ENCODE data around the gene NT5DC2.

The NT5DC2 gene

DNA sequence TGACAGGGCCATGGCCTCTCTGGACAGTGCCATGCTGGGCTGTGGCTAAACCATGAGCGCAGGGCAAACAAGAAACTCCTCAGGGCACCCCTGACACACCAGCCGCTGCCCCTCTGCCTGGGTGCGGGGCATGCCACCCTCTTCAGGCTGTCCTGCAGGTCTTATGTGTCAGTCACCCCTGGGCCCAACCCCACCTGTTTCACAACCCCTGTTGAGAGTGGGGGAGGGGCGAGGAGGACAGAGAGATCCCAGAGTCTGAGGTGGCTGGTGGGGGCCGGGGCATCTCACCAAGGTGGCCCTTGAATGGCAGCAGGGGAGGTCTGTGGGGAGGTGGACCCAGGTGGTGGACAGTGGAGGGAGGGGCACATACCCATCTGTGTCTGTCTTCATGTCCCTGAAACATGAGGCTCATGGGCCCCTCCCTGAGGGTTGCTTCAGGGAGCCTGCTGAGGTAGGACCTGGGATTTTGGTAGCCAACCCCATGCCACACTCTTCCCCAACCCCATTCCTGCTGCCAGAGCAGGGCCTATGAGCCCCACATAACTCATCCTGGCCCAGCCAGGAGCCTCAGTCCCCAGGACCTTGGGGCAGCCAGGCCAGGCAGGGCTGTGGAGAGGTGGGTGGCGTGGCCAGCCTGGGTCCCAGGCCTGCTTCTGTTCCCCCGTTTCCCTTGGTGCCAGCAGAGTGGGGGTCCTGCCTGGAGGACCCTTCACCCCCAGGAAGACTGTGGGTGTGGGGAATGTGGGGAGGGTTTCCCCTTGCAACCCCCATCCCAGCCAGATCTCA lies 40.2 kb downstream of the NT5DC2 start:
- no peaks in the 10 kb centered on the region for H3K9me2 ChIP-seq (replicated peaks; ENCODE audit: control insufficient read depth, low read length)
- TF ChIP-seq, protein P1, sequence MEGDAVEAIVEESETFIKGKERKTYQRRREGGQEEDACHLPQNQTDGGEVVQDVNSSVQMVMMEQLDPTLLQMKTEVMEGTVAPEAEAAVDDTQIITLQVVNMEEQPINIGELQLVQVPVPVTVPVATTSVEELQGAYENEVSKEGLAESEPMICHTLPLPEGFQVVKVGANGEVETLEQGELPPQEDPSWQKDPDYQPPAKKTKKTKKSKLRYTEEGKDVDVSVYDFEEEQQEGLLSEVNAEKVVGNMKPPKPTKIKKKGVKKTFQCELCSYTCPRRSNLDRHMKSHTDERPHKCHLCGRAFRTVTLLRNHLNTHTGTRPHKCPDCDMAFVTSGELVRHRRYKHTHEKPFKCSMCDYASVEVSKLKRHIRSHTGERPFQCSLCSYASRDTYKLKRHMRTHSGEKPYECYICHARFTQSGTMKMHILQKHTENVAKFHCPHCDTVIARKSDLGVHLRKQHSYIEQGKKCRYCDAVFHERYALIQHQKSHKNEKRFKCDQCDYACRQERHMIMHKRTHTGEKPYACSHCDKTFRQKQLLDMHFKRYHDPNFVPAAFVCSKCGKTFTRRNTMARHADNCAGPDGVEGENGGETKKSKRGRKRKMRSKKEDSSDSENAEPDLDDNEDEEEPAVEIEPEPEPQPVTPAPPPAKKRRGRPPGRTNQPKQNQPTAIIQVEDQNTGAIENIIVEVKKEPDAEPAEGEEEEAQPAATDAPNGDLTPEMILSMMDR (IDR thresholded peaks at IDR 0.05; ENCODE audit: low read depth, low read length, poor library complexity, severe bottlenecking) = no peak
- TF ChIP-seq EZH2phosphoT487 (IDR thresholded peaks at IDR 0.05; ENCODE audit: borderline replicate concordance, low read length) = no peak
- H4K20me1 ChIP-seq (ENCODE audit: control insufficient read depth, insufficient read depth, low read depth, low read length) = no peaks in the 10 kb centered on the region
- no peak overlapping the region for H3K27ac ChIP-seq (ENCODE audit: low read depth, low read length)
- no peaks in the 10 kb centered on the region for H3K79me2 ChIP-seq (ENCODE audit: control insufficient read depth, low read length)
- H3K27me3 ChIP-seq (ENCODE audit: control insufficient read depth, low read length) = peaks cover 4% of the 10 kb centered on the region; the same call in 1 of the 2 replicates
- H3K36me3 ChIP-seq (ENCODE audit: control insufficient read depth, low read length) = peaks cover 39% of the 10 kb centered on the region
- H3K4me3 ChIP-seq (ENCODE audit: low read length) = no peak overlapping the region
- H3K4me1 ChIP-seq (ENCODE audit: control insufficient read depth, low read length) = no peaks in the 10 kb centered on the region
- no peaks in the 10 kb centered on the region for H3K9me3 ChIP-seq (ENCODE audit: control insufficient read depth, insufficient read depth, low read length)
- no peaks in the 10 kb centered on the region for H3F3A ChIP-seq (ENCODE audit: control insufficient read depth, insufficient read depth)
- no peak overlapping the region for H3K4me2 ChIP-seq (ENCODE audit: low read length)

DNA sequence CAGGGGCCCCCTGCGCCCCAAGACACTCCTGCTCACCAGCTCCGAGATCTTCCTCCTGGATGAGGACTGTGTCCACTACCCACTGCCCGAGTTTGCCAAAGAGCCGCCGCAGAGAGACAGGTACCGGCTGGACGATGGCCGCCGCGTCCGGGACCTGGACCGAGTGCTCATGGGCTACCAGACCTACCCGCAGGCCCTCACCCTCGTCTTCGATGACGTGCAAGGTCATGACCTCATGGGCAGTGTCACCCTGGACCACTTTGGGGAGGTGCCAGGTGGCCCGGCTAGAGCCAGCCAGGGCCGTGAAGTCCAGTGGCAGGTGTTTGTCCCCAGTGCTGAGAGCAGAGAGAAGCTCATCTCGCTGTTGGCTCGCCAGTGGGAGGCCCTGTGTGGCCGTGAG lies 41.6 kb downstream of the NT5DC2 start:
- Histone ChIP-seq H3K4me2 (ENCODE audit: low read length) (no peak overlapping the region), H3K4me3 (ENCODE audit: low read length) (no peak overlapping the region), H3K9me3 (ENCODE audit: control insufficient read depth, insufficient read depth, low read length) (no peaks in the 10 kb centered on the region), H3K27ac (ENCODE audit: low read depth, low read length) (no peak overlapping the region), H3K36me3 (ENCODE audit: control insufficient read depth, low read length) (peaks cover 49% of the 10 kb centered on the region), H4K20me1 (ENCODE audit: control insufficient read depth, insufficient read depth, low read depth, low read length) (no peaks in the 10 kb centered on the region), H3K27me3 (ENCODE audit: control insufficient read depth, low read length) (no peaks in the 10 kb centered on the region), H3F3A (ENCODE audit: control insufficient read depth, insufficient read depth) (no peaks in the 10 kb centered on the region), H3K79me2 (ENCODE audit: control insufficient read depth, low read length) (no peaks in the 10 kb centered on the region), H3K9me2 (replicated peaks; ENCODE audit: control insufficient read depth, low read length) (no peaks in the 10 kb centered on the region), H3K4me1 (ENCODE audit: control insufficient read depth, low read length) (no peaks in the 10 kb centered on the region)
- TF ChIP-seq, protein P1 (IDR thresholded peaks at IDR 0.05; ENCODE audit: low read depth, low read length, poor library complexity, severe bottlenecking) = no peak
- TF ChIP-seq EZH2phosphoT487 (IDR thresholded peaks at IDR 0.05; ENCODE audit: borderline replicate concordance, low read length) = no peak

DNA sequence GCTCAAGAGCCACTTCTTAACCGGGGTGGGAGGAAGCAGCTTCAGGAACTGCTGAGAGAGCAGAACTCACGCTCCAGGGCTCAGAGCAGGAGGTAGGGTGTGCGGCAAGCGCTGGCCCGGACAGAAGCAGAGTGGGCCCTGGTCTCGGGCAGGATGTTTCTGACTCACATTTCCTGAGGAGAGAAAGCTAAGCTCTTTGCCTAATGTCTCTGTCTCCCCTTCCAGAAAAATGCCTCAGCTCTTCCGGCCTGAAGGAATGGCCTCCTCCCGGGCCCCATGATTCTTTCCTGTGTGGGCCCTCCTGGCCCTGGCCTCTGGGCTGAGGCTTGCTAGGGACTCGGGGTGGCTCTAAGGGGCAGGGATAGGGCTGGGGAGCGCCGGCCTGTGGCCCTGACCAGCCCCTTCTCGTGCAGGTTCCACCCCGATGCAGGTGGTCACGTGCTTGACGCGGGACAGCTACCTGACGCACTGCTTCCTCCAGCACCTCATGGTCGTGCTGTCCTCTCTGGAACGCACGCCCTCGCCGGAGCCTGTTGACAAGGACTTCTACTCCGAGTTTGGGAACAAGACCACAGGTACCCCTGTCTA lies 42.6 kb downstream of the NT5DC2 start:
- no peaks in the 10 kb centered on the region for H3K79me2 ChIP-seq (ENCODE audit: control insufficient read depth, low read length)
- TF ChIP-seq, protein P1 (IDR thresholded peaks at IDR 0.05; ENCODE audit: low read depth, low read length, poor library complexity, severe bottlenecking) = no peak
- TF ChIP-seq EZH2phosphoT487 (IDR thresholded peaks at IDR 0.05; ENCODE audit: borderline replicate concordance, low read length) = no peak

More for the DNA sequence above, 42.6 kb downstream of the NT5DC2 start:
- Histone ChIP-seq H3K9me2 (replicated peaks; ENCODE audit: control insufficient read depth, low read length) (no peaks in the 10 kb centered on the region), H3K4me2 (ENCODE audit: low read length) (no peak overlapping the region), H3K36me3 (ENCODE audit: control insufficient read depth, low read length) (peaks cover 54% of the 10 kb centered on the region), H3K4me3 (ENCODE audit: low read length) (no peak overlapping the region), H4K20me1 (ENCODE audit: control insufficient read depth, insufficient read depth, low read depth, low read length) (no peaks in the 10 kb centered on the region), H3K9me3 (ENCODE audit: control insufficient read depth, insufficient read depth, low read length) (no peaks in the 10 kb centered on the region), H3K4me1 (ENCODE audit: control insufficient read depth, low read length) (no peaks in the 10 kb centered on the region), H3K27me3 (ENCODE audit: control insufficient read depth, low read length) (no peaks in the 10 kb centered on the region), H3K27ac (ENCODE audit: low read depth, low read length) (no peak overlapping the region), H3F3A (ENCODE audit: control insufficient read depth, insufficient read depth) (no peaks in the 10 kb centered on the region)

Measured in DOHH2 (cell line).